ENCODE data around the gene APBA2. TPM values are rescaled to one million over a fixed set of nuclear protein-coding genes. Genes with fewer than 3 reads are reported as not detected.

APBA2 gene
- total RNA-seq, 1 donor from 2014 or later: 0.38 TPM

DNA sequence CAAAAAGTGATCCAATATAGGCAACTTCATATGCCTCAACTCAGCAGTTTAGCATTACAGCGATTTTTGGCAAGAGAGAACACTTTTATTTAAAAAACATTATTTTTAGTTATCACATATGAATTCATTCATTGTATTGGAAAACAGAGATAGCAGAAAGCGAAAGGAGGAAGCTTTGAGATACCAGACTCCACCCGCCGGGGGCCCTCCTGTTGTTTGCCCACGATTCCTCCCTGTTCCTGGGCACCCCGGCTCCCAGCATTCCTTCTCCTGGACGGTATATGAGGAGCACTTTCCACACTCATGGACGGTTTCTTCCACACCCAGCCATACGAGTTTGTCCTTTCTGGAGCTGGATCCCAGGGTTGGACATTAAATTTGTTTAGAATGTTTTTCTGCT is 18.2 kb downstream of the APBA2 start:
- Histone ChIP-seq H3K27ac (replicated peaks) (no peak overlapping the region), H3K4me3 (no peak overlapping the region), H3K36me3 (no peaks in the 10 kb centered on the region), H3K27me3 (ENCODE audit: low read depth) (peaks cover 45% of the 10 kb centered on the region), H3K4me1 (no peaks in the 10 kb centered on the region), H3K9me3 (replicated peaks) (no peaks in the 10 kb centered on the region)
- TF ChIP-seq, protein P1, sequence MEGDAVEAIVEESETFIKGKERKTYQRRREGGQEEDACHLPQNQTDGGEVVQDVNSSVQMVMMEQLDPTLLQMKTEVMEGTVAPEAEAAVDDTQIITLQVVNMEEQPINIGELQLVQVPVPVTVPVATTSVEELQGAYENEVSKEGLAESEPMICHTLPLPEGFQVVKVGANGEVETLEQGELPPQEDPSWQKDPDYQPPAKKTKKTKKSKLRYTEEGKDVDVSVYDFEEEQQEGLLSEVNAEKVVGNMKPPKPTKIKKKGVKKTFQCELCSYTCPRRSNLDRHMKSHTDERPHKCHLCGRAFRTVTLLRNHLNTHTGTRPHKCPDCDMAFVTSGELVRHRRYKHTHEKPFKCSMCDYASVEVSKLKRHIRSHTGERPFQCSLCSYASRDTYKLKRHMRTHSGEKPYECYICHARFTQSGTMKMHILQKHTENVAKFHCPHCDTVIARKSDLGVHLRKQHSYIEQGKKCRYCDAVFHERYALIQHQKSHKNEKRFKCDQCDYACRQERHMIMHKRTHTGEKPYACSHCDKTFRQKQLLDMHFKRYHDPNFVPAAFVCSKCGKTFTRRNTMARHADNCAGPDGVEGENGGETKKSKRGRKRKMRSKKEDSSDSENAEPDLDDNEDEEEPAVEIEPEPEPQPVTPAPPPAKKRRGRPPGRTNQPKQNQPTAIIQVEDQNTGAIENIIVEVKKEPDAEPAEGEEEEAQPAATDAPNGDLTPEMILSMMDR (IDR thresholded peaks at IDR 0.05; ENCODE audit: borderline replicate concordance): no peak
- DNase-seq: no peak
- intact Hi-C loops (cut with micrococcal nuclease): no loop called here

- no peak overlapping the region for H3K4me3 ChIP-seq
- H3K9me3 ChIP-seq (replicated peaks): no peaks in the 10 kb centered on the region
- no peaks in the 10 kb centered on the region for H3K4me1 ChIP-seq
- no peak for DNase-seq
- TF ChIP-seq, protein P1 (IDR thresholded peaks at IDR 0.05; ENCODE audit: borderline replicate concordance): no peak
- H3K27me3 ChIP-seq (ENCODE audit: low read depth): peaks cover 50% of the 10 kb centered on the region
- intact Hi-C loops (cut with micrococcal nuclease): no loop called here
- H3K27ac ChIP-seq (replicated peaks): no peak overlapping the region
- no peaks in the 10 kb centered on the region for H3K36me3 ChIP-seq
Observed at GRCh38 chr15:28904541-28905315, 19.0 kb downstream of the APBA2 start.

GRCh38 chr15:28907338-28907960 is 21.7 kb downstream of the APBA2 start:
- H3K9me3 ChIP-seq (replicated peaks): no peaks in the 10 kb centered on the region
- no peaks in the 10 kb centered on the region for H3K36me3 ChIP-seq
- no peak for DNase-seq
- no peak overlapping the region for H3K4me3 ChIP-seq
- intact Hi-C loops (cut with micrococcal nuclease): no loop called here
- no peaks in the 10 kb centered on the region for H3K4me1 ChIP-seq
- H3K27ac ChIP-seq (replicated peaks): no peak overlapping the region
- peaks cover 43% of the 10 kb centered on the region for H3K27me3 ChIP-seq (ENCODE audit: low read depth)
- TF ChIP-seq, protein P1 (IDR thresholded peaks at IDR 0.05; ENCODE audit: borderline replicate concordance): no peak

DNA sequence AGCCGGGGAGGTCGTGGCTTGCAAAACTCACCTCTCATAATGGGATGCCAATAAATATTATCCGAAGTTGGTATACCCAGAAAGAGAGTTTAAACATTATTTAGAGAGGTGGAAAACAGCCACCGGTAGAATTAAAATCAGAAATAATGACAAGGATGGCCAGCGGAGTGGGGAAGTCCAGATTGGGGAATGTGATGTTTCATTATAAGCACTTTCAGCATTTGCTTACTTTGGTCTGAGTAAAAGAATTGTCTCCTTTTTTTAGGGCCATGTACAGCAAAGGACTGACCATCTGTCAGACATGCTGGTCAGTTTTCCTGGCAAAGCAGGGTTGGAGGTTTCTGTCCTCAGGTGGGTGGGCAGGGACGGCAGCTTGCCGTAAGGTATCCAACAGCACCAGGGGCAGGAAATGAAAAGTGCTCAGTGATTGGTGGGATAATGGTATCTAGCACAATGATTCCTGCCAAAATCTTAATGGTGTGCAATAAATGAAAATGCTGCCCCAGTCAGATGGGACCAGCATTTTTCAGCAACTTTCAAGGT is 24.3 kb downstream of the APBA2 start:
- Histone ChIP-seq H3K27me3 (ENCODE audit: low read depth) (peaks cover 48% of the 10 kb centered on the region), H3K9me3 (replicated peaks) (no peaks in the 10 kb centered on the region), H3K4me3 (no peak overlapping the region), H3K36me3 (no peaks in the 10 kb centered on the region), H3K4me1 (no peaks in the 10 kb centered on the region), H3K27ac (replicated peaks) (no peak overlapping the region)
- no peak for DNase-seq
- TF ChIP-seq, protein P1 (IDR thresholded peaks at IDR 0.05; ENCODE audit: borderline replicate concordance): no peak
- intact Hi-C loops (cut with micrococcal nuclease): no loop called here

DNA sequence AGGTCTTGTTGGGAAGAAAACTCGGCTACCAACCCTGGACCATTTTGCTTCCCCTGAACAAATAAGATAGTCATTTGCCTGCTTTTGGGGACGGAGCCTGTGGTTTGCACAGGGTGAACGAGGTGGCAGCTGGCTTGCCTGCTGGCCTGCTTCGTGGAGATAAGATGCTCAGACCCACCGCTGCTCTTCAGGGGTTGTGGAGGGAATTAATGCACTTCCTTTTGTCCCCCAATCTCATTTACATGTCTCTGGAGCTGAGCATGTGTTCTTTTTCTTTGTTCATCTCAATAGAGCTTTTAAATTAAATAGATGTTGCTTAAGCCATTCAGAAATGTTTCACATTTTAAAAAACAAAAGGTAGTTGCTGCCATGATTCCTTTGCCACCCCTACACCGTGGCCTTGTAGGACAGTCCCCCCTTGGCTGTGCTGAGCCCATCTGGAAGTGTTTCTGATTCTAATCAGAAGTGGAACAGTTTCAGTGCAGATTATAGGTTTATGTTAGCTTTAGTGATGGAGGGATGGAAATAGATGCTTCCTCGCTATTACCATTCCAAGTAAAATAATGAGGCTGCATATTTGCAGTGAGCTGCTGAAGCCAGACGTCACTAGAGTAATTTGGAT is 25.6 kb downstream of the APBA2 start:
- intact Hi-C loops (cut with micrococcal nuclease): no loop called here
- DNase-seq: no peak
- no peaks in the 10 kb centered on the region for H3K9me3 ChIP-seq (replicated peaks)
- H3K36me3 ChIP-seq: no peaks in the 10 kb centered on the region
- no peak overlapping the region for H3K27ac ChIP-seq (replicated peaks)
- no peak overlapping the region for H3K4me3 ChIP-seq
- no peaks in the 10 kb centered on the region for H3K4me1 ChIP-seq
- TF ChIP-seq, protein P1 (IDR thresholded peaks at IDR 0.05; ENCODE audit: borderline replicate concordance): no peak
- peaks cover 44% of the 10 kb centered on the region for H3K27me3 ChIP-seq (ENCODE audit: low read depth)

All from left ventricle myocardium inferior (tissue), 1 donor.